ENCODE results near the gene ZNF629. TPM values are rescaled to one million over a fixed set of nuclear protein-coding genes. Genes with fewer than 3 reads are reported as not detected.
A peak's percentile ranks its signal among the peaks of the same experiment; 100 is the strongest.

The ZNF629 gene
- total RNA-seq, 2 donors from 2014 or later, result 21.2 to 22.9 TPM

- Histone ChIP-seq H3K4me1 (peaks cover 0 to 39% of the 10 kb centered on the region in 2 donors), H3K4me3 (peak within 1 kb of the TSS; percentile 81 to 90), H3K27me3 (no peaks in the 10 kb centered on the region), H3K36me3 (peaks cover 41% of the 10 kb centered on the region), H3K9me3 (no peaks in the 10 kb centered on the region), H3K27ac (peak within 1 kb of the TSS; percentile 94 to 96)
- TF ChIP-seq CTCF (IDR thresholded peaks at IDR 0.05), result no peak
- DNase-seq (ENCODE audit: low spot score), result peak; percentile 99
These were observed 24.8 kb downstream of the ZNF629 start, which contains the start of the genes CFAP119 and RNF40 for GRCh38 chr16:30761928-30762902. Gene CFAP119 (minus strand): TSS chr16:30762062. CDS start chr16:30761748, 314 bp downstream. Gene RNF40 (plus strand): TSS chr16:30762322. CDS start chr16:30762546, 224 bp downstream.

GRCh38 chr16:30761427-30761927 is 25.5 kb downstream of the ZNF629 start:
- peaks cover 38% of the 10 kb centered on the region for H3K36me3 ChIP-seq
- H3K4me3 ChIP-seq, result peak overlapping the region; percentile 81 to 90
- peak overlapping the region; percentile 94 to 96 for H3K27ac ChIP-seq
- no peaks in the 10 kb centered on the region for H3K9me3 ChIP-seq
- peaks cover 0 to 34% of the 10 kb centered on the region in 2 donors for H3K4me1 ChIP-seq
- no peak for DNase-seq (ENCODE audit: low spot score)
- no peaks in the 10 kb centered on the region for H3K27me3 ChIP-seq
- no peak for TF ChIP-seq CTCF (IDR thresholded peaks at IDR 0.05)

GRCh38 chr16:30760577-30761426 is 26.2 kb downstream of the ZNF629 start:
- H3K9me3 ChIP-seq, result no peaks in the 10 kb centered on the region
- no peak for TF ChIP-seq CTCF (IDR thresholded peaks at IDR 0.05)
- H3K4me1 ChIP-seq, result peaks cover 0 to 28% of the 10 kb centered on the region in 2 donors
- peak overlapping the region in 1 of 2 donors; percentile 94 for H3K27ac ChIP-seq
- DNase-seq (ENCODE audit: low spot score), result no peak
- peaks cover 35% of the 10 kb centered on the region for H3K36me3 ChIP-seq
- H3K4me3 ChIP-seq, result peak overlapping the region; percentile 81 to 90
- no peaks in the 10 kb centered on the region for H3K27me3 ChIP-seq

- Histone ChIP-seq H3K27me3 (no peaks in the 10 kb centered on the region), H3K36me3 (peaks cover 28% of the 10 kb centered on the region), H3K4me3 (no peak overlapping the region), H3K27ac (no peak overlapping the region), H3K4me1 (peaks cover 0 to 28% of the 10 kb centered on the region in 2 donors), H3K9me3 (no peaks in the 10 kb centered on the region)
- DNase-seq (ENCODE audit: low spot score), result no peak
- no peak for TF ChIP-seq CTCF (IDR thresholded peaks at IDR 0.05)
These were observed 26.9 kb downstream of the ZNF629 start for GRCh38 chr16:30760001-30760559.

- no peak for DNase-seq (ENCODE audit: low spot score)
- peaks cover 26% of the 10 kb centered on the region for H3K36me3 ChIP-seq
- no peaks in the 10 kb centered on the region for H3K27me3 ChIP-seq
- no peak overlapping the region for H3K4me3 ChIP-seq
- no peaks in the 10 kb centered on the region for H3K9me3 ChIP-seq
- no peak for TF ChIP-seq CTCF (IDR thresholded peaks at IDR 0.05)
- peaks cover 0 to 26% of the 10 kb centered on the region in 2 donors for H3K4me1 ChIP-seq
- no peak overlapping the region for H3K27ac ChIP-seq
These were observed 28.0 kb downstream of the ZNF629 start for GRCh38 chr16:30758988-30759491.

All from right atrium auricular region (tissue), 2 donors.